ENCODE measurements around the gene DMRT1. TPM values are rescaled to one million over a fixed set of nuclear protein-coding genes. Genes with fewer than 3 reads are reported as not detected.
A peak's percentile ranks its signal among the peaks of the same experiment; 100 is the strongest.
"Not testable (repeated sequence)": the region's sequence is repeated elsewhere in the genome, so short reads cannot be mapped to it uniquely, and the experiment has no call there.

Gene DMRT1
- total RNA-seq, 1 donor from 2014 or later = not detected

- not testable (repeated sequence) for H3K4me1 Mint-ChIP-seq (ENCODE audit: unreplicated experiment); H3K27ac Mint-ChIP-seq (ENCODE audit: unreplicated experiment); H3K27me3 Mint-ChIP-seq (ENCODE audit: unreplicated experiment); H3K4me3 Mint-ChIP-seq (ENCODE audit: unreplicated experiment); H3K36me3 Mint-ChIP-seq (ENCODE audit: low read depth, unreplicated experiment); DNase-seq (ENCODE audit: low spot score); H3K9me3 Mint-ChIP-seq (ENCODE audit: unreplicated experiment)
- TF ChIP-seq, protein P1, sequence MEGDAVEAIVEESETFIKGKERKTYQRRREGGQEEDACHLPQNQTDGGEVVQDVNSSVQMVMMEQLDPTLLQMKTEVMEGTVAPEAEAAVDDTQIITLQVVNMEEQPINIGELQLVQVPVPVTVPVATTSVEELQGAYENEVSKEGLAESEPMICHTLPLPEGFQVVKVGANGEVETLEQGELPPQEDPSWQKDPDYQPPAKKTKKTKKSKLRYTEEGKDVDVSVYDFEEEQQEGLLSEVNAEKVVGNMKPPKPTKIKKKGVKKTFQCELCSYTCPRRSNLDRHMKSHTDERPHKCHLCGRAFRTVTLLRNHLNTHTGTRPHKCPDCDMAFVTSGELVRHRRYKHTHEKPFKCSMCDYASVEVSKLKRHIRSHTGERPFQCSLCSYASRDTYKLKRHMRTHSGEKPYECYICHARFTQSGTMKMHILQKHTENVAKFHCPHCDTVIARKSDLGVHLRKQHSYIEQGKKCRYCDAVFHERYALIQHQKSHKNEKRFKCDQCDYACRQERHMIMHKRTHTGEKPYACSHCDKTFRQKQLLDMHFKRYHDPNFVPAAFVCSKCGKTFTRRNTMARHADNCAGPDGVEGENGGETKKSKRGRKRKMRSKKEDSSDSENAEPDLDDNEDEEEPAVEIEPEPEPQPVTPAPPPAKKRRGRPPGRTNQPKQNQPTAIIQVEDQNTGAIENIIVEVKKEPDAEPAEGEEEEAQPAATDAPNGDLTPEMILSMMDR (IDR thresholded peaks at IDR 0.05; ENCODE audit: unreplicated experiment) = peak; percentile 95
These were observed 157.0 kb downstream of the DMRT1 start for GRCh38 chr9:998299-999110.

DNA sequence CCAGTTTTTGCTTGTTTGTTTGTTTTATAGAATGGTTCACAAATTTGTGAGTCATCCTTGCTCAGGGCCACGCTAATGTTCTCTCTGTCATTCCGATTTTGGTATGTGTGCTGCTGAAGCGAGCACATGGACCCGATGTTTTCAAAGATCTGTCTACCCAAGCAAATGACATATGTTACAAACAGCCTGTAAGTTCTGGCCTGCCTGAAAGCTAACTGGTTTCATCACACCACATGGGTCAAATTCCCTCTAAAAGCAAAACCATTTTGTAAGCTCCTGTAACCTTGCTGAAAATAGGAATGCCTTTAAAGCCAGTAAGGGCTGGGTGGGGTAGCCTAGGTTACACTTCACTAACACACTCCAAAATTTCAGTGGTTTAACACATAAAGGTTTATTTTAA is 160.3 kb downstream of the DMRT1 start:
- H3K27me3 Mint-ChIP-seq (ENCODE audit: unreplicated experiment) = peaks cover 4% of the 10 kb centered on the region
- no peaks in the 10 kb centered on the region for H3K9me3 Mint-ChIP-seq (ENCODE audit: unreplicated experiment)
- no peak overlapping the region for H3K4me3 Mint-ChIP-seq (ENCODE audit: unreplicated experiment)
- H3K4me1 Mint-ChIP-seq (ENCODE audit: unreplicated experiment) = no peaks in the 10 kb centered on the region
- no peak overlapping the region for H3K27ac Mint-ChIP-seq (ENCODE audit: unreplicated experiment)
- no peak for DNase-seq (ENCODE audit: low spot score)
- TF ChIP-seq, protein P1 (IDR thresholded peaks at IDR 0.05; ENCODE audit: unreplicated experiment) = no peak
- H3K36me3 Mint-ChIP-seq (ENCODE audit: low read depth, unreplicated experiment) = no peaks in the 10 kb centered on the region

DNA sequence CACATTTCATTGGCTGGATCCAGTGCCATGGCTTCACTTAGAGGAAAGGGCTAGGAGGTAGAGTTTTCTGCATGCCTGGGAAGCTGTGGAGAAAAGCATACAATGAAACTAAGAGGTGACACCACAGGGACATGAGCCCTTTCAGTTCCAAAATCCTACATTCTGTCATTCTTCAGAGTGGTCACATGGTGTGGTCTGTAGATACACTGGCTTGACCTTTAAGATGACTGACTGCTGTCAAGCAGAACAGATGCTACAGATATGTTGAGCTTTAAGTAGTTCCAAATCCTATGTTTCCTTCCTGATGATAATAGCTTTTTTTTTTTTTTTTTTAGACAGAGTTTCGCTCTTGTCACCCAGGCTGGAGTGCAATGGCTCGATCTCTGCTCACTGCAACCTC is 161.2 kb downstream of the DMRT1 start:
- H3K4me3 Mint-ChIP-seq (ENCODE audit: unreplicated experiment) = no peak overlapping the region
- no peaks in the 10 kb centered on the region for H3K4me1 Mint-ChIP-seq (ENCODE audit: unreplicated experiment)
- H3K36me3 Mint-ChIP-seq (ENCODE audit: low read depth, unreplicated experiment) = no peaks in the 10 kb centered on the region
- peaks cover 2% of the 10 kb centered on the region for H3K27me3 Mint-ChIP-seq (ENCODE audit: unreplicated experiment)
- no peak overlapping the region for H3K27ac Mint-ChIP-seq (ENCODE audit: unreplicated experiment)
- no peaks in the 10 kb centered on the region for H3K9me3 Mint-ChIP-seq (ENCODE audit: unreplicated experiment)
- DNase-seq (ENCODE audit: low spot score) = no peak
- TF ChIP-seq, protein P1 (IDR thresholded peaks at IDR 0.05; ENCODE audit: unreplicated experiment) = no peak

DNA sequence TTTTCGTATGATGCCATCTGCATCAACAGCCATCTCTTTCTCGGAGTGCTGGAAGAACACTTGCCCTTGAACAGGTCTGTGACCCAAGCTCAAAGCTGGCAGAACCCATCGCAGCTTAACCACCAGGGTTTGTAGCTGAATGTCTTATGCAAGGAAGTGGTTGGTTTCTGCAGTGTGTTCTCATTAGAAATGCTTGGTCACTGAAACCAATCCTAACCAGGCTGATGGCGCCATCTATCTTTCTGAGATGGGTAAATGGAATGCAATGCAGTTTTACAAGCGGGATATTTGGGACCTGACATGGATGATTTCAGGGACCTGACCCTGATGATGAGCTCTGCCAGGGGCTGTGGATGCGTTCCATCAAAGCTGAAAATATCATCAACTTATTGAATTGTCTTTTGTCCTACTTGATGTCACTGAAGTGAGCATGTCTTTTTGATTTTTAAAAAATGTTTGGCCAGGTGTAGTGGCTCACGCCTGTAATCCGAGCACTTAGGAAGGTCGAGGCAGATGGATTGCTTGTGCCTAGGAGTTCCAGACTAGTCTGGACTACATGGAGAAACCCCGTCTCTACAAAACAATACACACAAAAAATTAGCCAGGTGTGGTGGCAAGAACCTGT is 163.7 kb downstream of the DMRT1 start:
- TF ChIP-seq, protein P1 (IDR thresholded peaks at IDR 0.05; ENCODE audit: unreplicated experiment) = peak; percentile 46
- Mint-ChIP-seq H3K36me3 (ENCODE audit: low read depth, unreplicated experiment) (no peaks in the 10 kb centered on the region), H3K4me1 (ENCODE audit: unreplicated experiment) (peaks cover 10% of the 10 kb centered on the region), H3K9me3 (ENCODE audit: unreplicated experiment) (no peaks in the 10 kb centered on the region), H3K27me3 (ENCODE audit: unreplicated experiment) (no peaks in the 10 kb centered on the region), H3K4me3 (ENCODE audit: unreplicated experiment) (no peak overlapping the region), H3K27ac (ENCODE audit: unreplicated experiment) (no peak overlapping the region)
- DNase-seq (ENCODE audit: low spot score) = peak; percentile 42

- Mint-ChIP-seq H3K27ac (ENCODE audit: unreplicated experiment) (no peak overlapping the region), H3K27me3 (ENCODE audit: unreplicated experiment) (no peaks in the 10 kb centered on the region), H3K4me1 (ENCODE audit: unreplicated experiment) (peaks cover 15% of the 10 kb centered on the region), H3K9me3 (ENCODE audit: unreplicated experiment) (no peaks in the 10 kb centered on the region), H3K4me3 (ENCODE audit: unreplicated experiment) (no peak overlapping the region), H3K36me3 (ENCODE audit: low read depth, unreplicated experiment) (no peaks in the 10 kb centered on the region)
- TF ChIP-seq, protein P1 (IDR thresholded peaks at IDR 0.05; ENCODE audit: unreplicated experiment) = no peak
- DNase-seq (ENCODE audit: low spot score) = no peak
These were observed 165.8 kb downstream of the DMRT1 start for GRCh38 chr9:1007312-1007711.
